Measurements from ENCODE around the gene CHCHD2.
"Not testable (repeated sequence)": the region's sequence is repeated elsewhere in the genome, so short reads cannot be mapped to it uniquely, and the experiment has no call there.

Gene CHCHD2

GRCh38 chr7:56083150-56083785 is 23.0 kb downstream of the CHCHD2 start:
- no peak for DNase-seq (ENCODE audit: low read depth in 2 of 2)

- no peak for DNase-seq (ENCODE audit: low read depth in 2 of 2)
These were observed 24.5 kb downstream of the CHCHD2 start for GRCh38 chr7:56081626-56082340.

- DNase-seq (ENCODE audit: low read depth in 2 of 2) = not testable (repeated sequence)
These were observed 25.4 kb downstream of the CHCHD2 start for GRCh38 chr7:56080726-56081435.

DNA sequence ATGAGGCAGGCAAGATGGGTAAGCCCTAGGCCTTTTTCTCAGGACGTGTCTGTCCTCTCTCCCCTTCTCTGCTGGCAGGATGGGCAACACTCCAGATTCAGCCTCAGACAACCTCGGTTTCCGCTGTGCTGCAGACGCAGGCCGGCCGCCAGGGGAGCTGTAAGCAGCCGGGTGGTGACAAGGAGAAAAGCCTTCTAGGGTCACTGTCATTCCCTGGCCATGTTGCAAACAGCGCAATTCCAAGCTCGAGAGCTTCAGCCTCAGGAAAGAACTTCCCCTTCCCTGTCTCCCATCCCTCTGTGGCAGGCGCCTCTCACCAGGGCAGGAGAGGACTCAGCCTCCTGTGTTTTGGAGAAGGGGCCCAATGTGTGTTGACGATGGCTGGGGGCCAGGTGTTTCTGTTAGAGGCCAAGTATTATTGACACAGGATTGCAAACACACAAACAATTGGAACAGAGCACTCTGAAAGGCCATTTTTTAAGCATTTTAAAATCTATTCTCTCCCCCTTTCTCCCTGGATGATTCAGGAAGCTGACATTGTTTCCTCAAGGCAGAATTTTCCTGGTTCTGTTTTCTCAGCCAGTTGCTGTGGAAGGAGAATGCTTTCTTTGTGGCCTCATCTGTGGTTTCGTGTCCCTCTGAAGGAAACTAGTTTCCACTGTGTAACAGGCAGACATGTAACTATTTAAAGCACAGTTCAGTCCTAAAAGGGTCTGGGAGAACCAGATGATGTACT is 26.7 kb downstream of the CHCHD2 start:
- no peak for DNase-seq (ENCODE audit: low read depth in 2 of 2)

GRCh38 chr7:56078196-56078595 is 28.1 kb downstream of the CHCHD2 start:
- DNase-seq (ENCODE audit: low read depth in 2 of 2) = no peak

DNA sequence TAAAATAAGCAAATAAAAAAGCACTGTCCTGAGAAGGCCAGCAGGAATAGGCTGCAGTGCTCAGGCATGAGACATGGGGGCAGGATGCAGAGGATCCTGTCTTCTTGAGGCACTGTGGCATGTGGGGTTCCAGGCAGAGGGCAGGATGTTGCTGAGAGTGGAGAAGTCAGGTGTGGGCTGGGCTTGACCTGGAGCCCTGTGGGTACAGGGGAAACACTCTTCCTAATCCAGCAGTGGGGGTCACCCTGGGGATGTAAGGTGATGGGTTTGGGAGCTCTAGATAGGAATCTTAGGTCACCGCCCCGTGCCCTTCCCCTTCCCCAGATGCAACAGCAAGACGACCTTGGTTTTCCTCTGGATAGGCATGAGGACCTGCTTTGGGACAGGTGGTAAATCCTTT is 28.6 kb downstream of the CHCHD2 start:
- DNase-seq (ENCODE audit: low read depth in 2 of 2) = no peak

- peak; percentile 41 to 53 for DNase-seq (ENCODE audit: low read depth in 2 of 2)
These were observed 31.9 kb downstream of the CHCHD2 start for GRCh38 chr7:56074371-56074791.

GRCh38 chr7:56066376-56066775 is 39.9 kb downstream of the CHCHD2 start:
- not testable (repeated sequence) for DNase-seq (ENCODE audit: low read depth in 2 of 2)

DNA sequence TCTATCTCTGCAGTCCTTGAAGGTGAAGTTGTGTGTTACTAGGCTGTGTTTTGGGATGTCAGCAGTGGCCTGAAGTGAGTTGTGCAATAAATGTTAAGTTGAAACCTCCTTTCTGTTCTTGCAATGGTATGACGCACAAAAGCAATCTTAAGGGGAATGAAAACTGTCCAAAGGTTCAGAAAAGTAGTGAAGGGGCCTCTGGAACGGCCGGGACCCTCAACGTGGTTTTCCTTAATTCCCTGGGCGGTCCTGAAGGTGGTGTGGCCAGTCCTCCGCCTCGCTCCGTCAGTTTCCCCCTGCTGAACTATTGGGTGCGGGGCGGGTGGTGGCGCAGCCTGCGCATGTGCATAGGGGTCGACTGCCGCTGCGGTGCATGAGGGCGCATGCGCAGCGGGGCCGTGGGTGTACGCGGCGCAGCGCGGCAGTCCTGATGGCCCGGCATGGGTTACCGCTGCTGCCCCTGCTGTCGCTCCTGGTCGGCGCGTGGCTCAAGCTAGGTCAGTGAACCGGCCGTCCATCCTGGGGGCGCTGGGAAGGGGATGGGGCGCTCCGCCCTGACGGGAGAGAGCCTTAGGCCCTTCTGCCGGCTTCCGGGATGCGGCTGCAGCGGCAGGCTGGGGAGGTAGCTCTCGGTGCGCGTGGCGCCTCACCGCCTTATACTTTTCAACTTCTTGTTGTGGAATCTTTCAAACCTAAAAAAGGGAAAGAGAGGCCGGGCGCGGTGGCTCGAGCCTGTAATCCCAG is 42.2 kb downstream of the CHCHD2 start, which contains the start of gene SUMF2:
Gene SUMF2, plus strand, starts transcription at position 405 of the 744 bp plus-strand sequence. Its CDS starts 26 bp downstream, at position 431.
- peak; percentile 75 to 87 for DNase-seq (ENCODE audit: low read depth in 2 of 2)

DNA sequence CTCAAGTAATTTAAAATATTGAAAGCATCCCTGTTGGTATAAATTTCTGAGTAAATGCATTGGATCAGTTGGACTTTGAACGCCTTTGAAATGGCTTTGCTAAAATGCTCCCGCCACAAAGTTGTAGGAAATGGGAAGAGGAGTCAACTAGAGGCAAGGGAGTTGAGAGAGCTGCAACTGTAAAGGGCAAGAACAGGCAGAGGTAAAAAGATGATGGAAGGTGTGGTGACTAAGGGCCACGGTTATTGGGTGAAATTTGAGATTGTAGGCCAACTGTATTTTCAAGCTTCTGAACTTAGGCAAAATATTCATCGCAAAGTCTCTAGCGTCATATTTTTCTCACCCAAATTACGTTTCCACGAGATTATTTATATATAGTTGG is 42.8 kb downstream of the CHCHD2 start:
- no peak for DNase-seq (ENCODE audit: low read depth in 2 of 2)

DNA sequence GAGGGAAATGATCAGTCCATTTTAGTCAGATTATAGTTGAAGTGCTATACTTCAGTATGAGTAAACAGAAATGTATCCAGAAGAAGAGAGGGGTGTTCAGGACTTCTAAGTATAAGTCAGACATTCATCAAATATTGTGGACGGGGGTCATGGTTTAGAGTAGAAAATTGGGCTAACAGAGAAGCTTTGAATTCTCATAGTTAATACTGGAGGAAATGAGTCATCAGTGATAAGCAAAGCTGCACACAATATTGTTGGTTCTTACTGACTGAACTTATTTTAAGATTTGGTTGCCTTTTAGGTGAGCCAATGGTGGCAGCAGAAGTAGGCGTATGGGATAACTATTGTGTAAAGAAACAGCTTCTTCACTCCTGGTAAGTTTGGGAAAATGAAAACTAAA is 43.9 kb downstream of the CHCHD2 start:
- DNase-seq (ENCODE audit: low read depth in 2 of 2) = no peak

DNA sequence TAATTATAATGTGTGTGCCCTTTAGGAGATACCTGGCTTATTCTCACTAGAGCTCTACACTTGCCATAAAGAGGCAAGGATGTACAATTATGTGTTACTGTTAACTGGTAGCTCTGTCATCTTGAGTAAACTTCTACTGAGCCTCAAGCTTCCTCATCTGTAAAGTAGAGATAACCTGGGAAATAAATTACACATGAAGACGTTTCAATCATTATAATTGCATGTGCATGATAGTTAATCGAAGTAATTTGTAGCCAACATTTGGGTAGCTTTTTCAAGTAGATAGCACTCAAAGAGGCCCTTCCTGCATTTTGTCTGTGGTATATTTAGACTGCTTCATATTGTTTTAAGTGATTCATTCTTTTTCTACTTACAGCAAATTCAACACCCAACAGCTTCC is 52.3 kb downstream of the CHCHD2 start:
- DNase-seq (ENCODE audit: low read depth in 2 of 2) = no peak

DNA sequence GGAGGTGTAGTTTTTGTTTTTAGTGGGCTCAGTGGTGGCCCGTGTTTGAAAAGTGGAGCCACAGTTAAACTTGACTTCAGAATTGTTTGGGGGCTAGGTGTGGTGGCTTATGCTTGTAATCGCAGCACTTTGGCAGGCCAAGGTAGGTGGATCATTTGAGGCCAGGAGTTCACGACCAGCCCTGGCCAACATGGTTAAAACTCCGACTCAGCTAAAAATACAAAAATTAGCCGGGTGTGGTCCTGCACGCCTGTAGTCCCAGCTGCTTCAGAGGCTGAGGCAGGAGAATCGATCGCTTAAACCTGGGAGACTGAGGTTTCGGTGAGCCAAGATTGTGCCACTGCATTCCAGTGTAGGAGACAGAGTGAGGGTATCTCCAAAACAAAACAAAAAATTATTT is 52.9 kb downstream of the CHCHD2 start:
- DNase-seq (ENCODE audit: low read depth in 2 of 2) = no peak

Measured in stimulated activated CD4-positive, alpha-beta T cell treated with anti-CD3 and anti-CD28 coated beads, Interleukin-15, amount 100 ng/mL, for 48 hours (primary cell).